ENCODE data around the gene FAM53B.

DNA sequence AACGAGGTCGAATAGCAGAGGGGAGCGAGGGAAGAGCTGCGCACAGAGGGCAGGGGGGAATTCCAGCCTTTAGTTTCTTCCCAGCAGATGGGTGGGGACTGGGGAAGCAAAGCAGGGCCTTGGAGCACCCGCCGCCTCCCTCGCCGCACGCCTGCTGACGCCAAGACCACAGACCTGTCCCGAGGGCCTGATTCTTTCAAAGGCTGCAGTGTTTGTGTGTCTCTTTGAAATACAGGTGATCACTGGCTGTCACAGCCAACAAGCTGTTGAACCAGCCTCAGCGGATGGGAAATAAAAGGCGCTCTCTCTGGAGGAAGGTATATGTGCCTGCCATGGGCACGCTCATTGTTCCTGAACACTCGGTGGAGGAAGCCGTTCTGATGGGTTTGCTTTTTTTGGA lies 119.3 kb downstream of the FAM53B start:
- TF ChIP-seq, protein P1, sequence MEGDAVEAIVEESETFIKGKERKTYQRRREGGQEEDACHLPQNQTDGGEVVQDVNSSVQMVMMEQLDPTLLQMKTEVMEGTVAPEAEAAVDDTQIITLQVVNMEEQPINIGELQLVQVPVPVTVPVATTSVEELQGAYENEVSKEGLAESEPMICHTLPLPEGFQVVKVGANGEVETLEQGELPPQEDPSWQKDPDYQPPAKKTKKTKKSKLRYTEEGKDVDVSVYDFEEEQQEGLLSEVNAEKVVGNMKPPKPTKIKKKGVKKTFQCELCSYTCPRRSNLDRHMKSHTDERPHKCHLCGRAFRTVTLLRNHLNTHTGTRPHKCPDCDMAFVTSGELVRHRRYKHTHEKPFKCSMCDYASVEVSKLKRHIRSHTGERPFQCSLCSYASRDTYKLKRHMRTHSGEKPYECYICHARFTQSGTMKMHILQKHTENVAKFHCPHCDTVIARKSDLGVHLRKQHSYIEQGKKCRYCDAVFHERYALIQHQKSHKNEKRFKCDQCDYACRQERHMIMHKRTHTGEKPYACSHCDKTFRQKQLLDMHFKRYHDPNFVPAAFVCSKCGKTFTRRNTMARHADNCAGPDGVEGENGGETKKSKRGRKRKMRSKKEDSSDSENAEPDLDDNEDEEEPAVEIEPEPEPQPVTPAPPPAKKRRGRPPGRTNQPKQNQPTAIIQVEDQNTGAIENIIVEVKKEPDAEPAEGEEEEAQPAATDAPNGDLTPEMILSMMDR (IDR thresholded peaks at IDR 0.05) = no peak
- no peak for TF ChIP-seq POLR2A (IDR thresholded peaks at IDR 0.05)
